HEK293T (cell line): ENCODE measurements around the gene FARSA.

Experiments
- ELF4 ChIP-seq: fragments of 450-650 bp; IDR thresholded peaks from 2 replicates; pipeline ENCODE4 v1.6.1; 2017; ENCODE audit warnings: antibody characterized with exemption
- FOXA1 ChIP-seq: fragments of 450-650 bp; IDR thresholded peaks from 2 replicates; pipeline ENCODE4 v1.6.1; 2016; ENCODE audit warnings: mild to moderate bottlenecking
- FOXK2 ChIP-seq: fragments of 450-650 bp; IDR thresholded peaks from 2 replicates; pipeline ENCODE4 v1.6.1; 2016; ENCODE audit warnings: mild to moderate bottlenecking
- FOXM1 ChIP-seq: fragments of 450-650 bp; IDR thresholded peaks from 2 replicates; pipeline ENCODE4 v1.6.1; 2017; ENCODE audit warnings: mild to moderate bottlenecking, borderline replicate concordance
- LEF1 ChIP-seq: fragments of 450-650 bp; IDR thresholded peaks from 2 replicates; pipeline ENCODE4 v1.6.1; 2017; ENCODE audit warnings: mild to moderate bottlenecking, borderline replicate concordance
- NFRKB ChIP-seq: fragments of 450-650 bp; IDR thresholded peaks from 2 replicates; pipeline ENCODE4 v1.6.1; 2016; ENCODE audit warnings: mild to moderate bottlenecking, moderate library complexity
- PKNOX1 ChIP-seq: fragments of 450-650 bp; IDR thresholded peaks from 2 replicates; pipeline ENCODE4 v1.6.1; 2016
- SUZ12 ChIP-seq: fragments of 450-650 bp; IDR thresholded peaks from 2 replicates; pipeline ENCODE4 v1.6.1; 2016; ENCODE audit warnings: mild to moderate bottlenecking
- TARDBP ChIP-seq: fragments of 450-650 bp; IDR thresholded peaks from 2 replicates; pipeline ENCODE4 v1.6.1; 2016

GRCh38 chr19:12896460-12896859 lies 37.1 kb downstream of the FARSA start:
- TF ChIP-seq LEF1: no peak
- no peak for TF ChIP-seq FOXK2
- TF ChIP-seq TARDBP: no peak
- no peak for TF ChIP-seq ELF4
- TF ChIP-seq NFRKB: no peak
- TF ChIP-seq FOXM1: no peak
- no peak for TF ChIP-seq FOXA1
- TF ChIP-seq PKNOX1: no peak
- TF ChIP-seq SUZ12: no peak
